GM12873 (cell line): ENCODE measurements around the gene TCP10L.

Source experiments
- CTCF ChIP-seq: IDR thresholded peaks from 2 replicates; pipeline ENCODE4 v1.5.1; 2012; ENCODE audit warnings: low read depth, mild to moderate bottlenecking, moderate library complexity, low read length, control low read depth; ENCODE audit not compliant: insufficient read depth; ENCODE audit errors: missing control alignments

TCP10L gene

GRCh38 chr21:32605469-32605868 lies 20.1 kb upstream of the TCP10L start:
- TF ChIP-seq CTCF = no peak

- no peak for TF ChIP-seq CTCF
Observed at GRCh38 chr21:32604464-32604863, 19.1 kb upstream of the TCP10L start.

- no peak for TF ChIP-seq CTCF
Observed at GRCh38 chr21:32603131-32603530, 17.8 kb upstream of the TCP10L start.

- no peak for TF ChIP-seq CTCF
Observed at GRCh38 chr21:32602099-32602498, 16.8 kb upstream of the TCP10L start.

GRCh38 chr21:32599526-32599925 lies 14.2 kb upstream of the TCP10L start:
- no peak for TF ChIP-seq CTCF

GRCh38 chr21:32599091-32599490 lies 13.8 kb upstream of the TCP10L start:
- TF ChIP-seq CTCF = no peak

GRCh38 chr21:32597205-32597604 lies 11.9 kb upstream of the TCP10L start:
- no peak for TF ChIP-seq CTCF
